Mononuclear cell (primary cell): ENCODE measurements around the gene ADARB2. TPM values are rescaled to one million over a fixed set of nuclear protein-coding genes. Genes with fewer than 3 reads are reported as not detected.

Experiments
- H3K27me3 ChIP-seq: 2 replicates; pipeline ENCODE4 v1.6.0; 2011; ENCODE audit warnings: low read length, control low read depth; ENCODE audit not compliant: insufficient read depth
- H3K4me1 ChIP-seq: 2 replicates; pipeline ENCODE4 v1.5.1; 2011; ENCODE audit warnings: mild to moderate bottlenecking, low read length, control low read depth; ENCODE audit not compliant: insufficient read depth
- H3K4me3 ChIP-seq: 2 replicates; pipeline ENCODE4 v1.5.1; 2011; ENCODE audit warnings: mild to moderate bottlenecking, low read length, moderate library complexity
- H3K9me3 ChIP-seq: 2 replicates; pipeline ENCODE4 v1.5.1; 2011; ENCODE audit warnings: low read depth, mild to moderate bottlenecking, control low read depth, low read length
- total RNA-seq: library from RNA; depleted of rRNA; stranded (reverse); fragments of >200 nt; gene quantifications from one replicate; pipeline ENCODE4 v1.2.3, GENCODE V29; 2012

ADARB2 gene
- total RNA-seq, 1 donor = under 0.01 TPM

GRCh38 chr10:1151076-1152033 lies 586.0 kb downstream of the ADARB2 start:
- no peak overlapping the region for H3K4me3 ChIP-seq
- no peaks in the 10 kb centered on the region for H3K27me3 ChIP-seq
- no peaks in the 10 kb centered on the region for H3K9me3 ChIP-seq
- H3K4me1 ChIP-seq = no peaks in the 10 kb centered on the region

GRCh38 chr10:1150638-1150955 lies 586.7 kb downstream of the ADARB2 start:
- H3K4me3 ChIP-seq = no peak overlapping the region
- H3K27me3 ChIP-seq = peaks cover 3% of the 10 kb centered on the region
- peaks cover 7% of the 10 kb centered on the region for H3K9me3 ChIP-seq
- H3K4me1 ChIP-seq = no peaks in the 10 kb centered on the region

- H3K9me3 ChIP-seq = peaks cover 10% of the 10 kb centered on the region
- peaks cover 3% of the 10 kb centered on the region for H3K27me3 ChIP-seq
- H3K4me1 ChIP-seq = no peaks in the 10 kb centered on the region
- no peak overlapping the region for H3K4me3 ChIP-seq
These were observed 587.3 kb downstream of the ADARB2 start for GRCh38 chr10:1149793-1150637.

- peaks cover 3% of the 10 kb centered on the region for H3K27me3 ChIP-seq
- H3K4me3 ChIP-seq = no peak overlapping the region
- peaks cover 10% of the 10 kb centered on the region for H3K9me3 ChIP-seq
- H3K4me1 ChIP-seq = no peaks in the 10 kb centered on the region
These were observed 588.3 kb downstream of the ADARB2 start for GRCh38 chr10:1148855-1149605.

- Histone ChIP-seq H3K4me3 (no peak overlapping the region), H3K4me1 (no peaks in the 10 kb centered on the region), H3K27me3 (peaks cover 3% of the 10 kb centered on the region)
These were observed 589.5 kb downstream of the ADARB2 start for GRCh38 chr10:1147810-1148209.

GRCh38 chr10:1142596-1142995 lies 594.7 kb downstream of the ADARB2 start:
- peaks cover 26% of the 10 kb centered on the region for H3K9me3 ChIP-seq
- no peaks in the 10 kb centered on the region for H3K4me1 ChIP-seq
- peaks cover 3% of the 10 kb centered on the region for H3K27me3 ChIP-seq
- no peak overlapping the region for H3K4me3 ChIP-seq

More at GRCh38 chr10:1147810-1148209, 589.5 kb downstream of the ADARB2 start:
- peaks cover 10% of the 10 kb centered on the region for H3K9me3 ChIP-seq

- Histone ChIP-seq H3K4me1 (no peaks in the 10 kb centered on the region), H3K9me3 (peaks cover 26% of the 10 kb centered on the region), H3K4me3 (no peak overlapping the region)
These were observed 595.6 kb downstream of the ADARB2 start for GRCh38 chr10:1141701-1142100.

GRCh38 chr10:1141261-1141660 lies 596.1 kb downstream of the ADARB2 start:
- Histone ChIP-seq H3K9me3 (peaks cover 25% of the 10 kb centered on the region), H3K4me3 (no peak overlapping the region), H3K4me1 (no peaks in the 10 kb centered on the region), H3K27me3 (peaks cover 3% of the 10 kb centered on the region)

More at GRCh38 chr10:1141701-1142100, 595.6 kb downstream of the ADARB2 start:
- H3K27me3 ChIP-seq = peaks cover 3% of the 10 kb centered on the region

- Histone ChIP-seq H3K4me1 (peaks cover 1% of the 10 kb centered on the region), H3K4me3 (no peak overlapping the region), H3K9me3 (peaks cover 15% of the 10 kb centered on the region), H3K27me3 (no peaks in the 10 kb centered on the region)
These were observed 598.8 kb downstream of the ADARB2 start for GRCh38 chr10:1138529-1138928.

GRCh38 chr10:1137499-1138163 lies 599.7 kb downstream of the ADARB2 start:
- H3K4me1 ChIP-seq = peaks cover 4% of the 10 kb centered on the region
- no peaks in the 10 kb centered on the region for H3K27me3 ChIP-seq
- H3K9me3 ChIP-seq = peaks cover 15% of the 10 kb centered on the region
- H3K4me3 ChIP-seq = no peak overlapping the region

GRCh38 chr10:1136268-1136667 lies 601.1 kb downstream of the ADARB2 start:
- H3K9me3 ChIP-seq = peaks cover 15% of the 10 kb centered on the region

GRCh38 chr10:1134156-1134555 lies 603.2 kb downstream of the ADARB2 start:
- Histone ChIP-seq H3K4me3 (no peak overlapping the region), H3K27me3 (no peaks in the 10 kb centered on the region), H3K9me3 (peaks cover 9% of the 10 kb centered on the region), H3K4me1 (peaks cover 4% of the 10 kb centered on the region)

More at GRCh38 chr10:1136268-1136667, 601.1 kb downstream of the ADARB2 start:
- H3K4me1 ChIP-seq = peaks cover 4% of the 10 kb centered on the region
- no peaks in the 10 kb centered on the region for H3K27me3 ChIP-seq
- no peak overlapping the region for H3K4me3 ChIP-seq

GRCh38 chr10:1133495-1134045 lies 603.8 kb downstream of the ADARB2 start:
- Histone ChIP-seq H3K27me3 (no peaks in the 10 kb centered on the region), H3K9me3 (peaks cover 3% of the 10 kb centered on the region), H3K4me3 (no peak overlapping the region), H3K4me1 (peaks cover 4% of the 10 kb centered on the region)

- no peaks in the 10 kb centered on the region for H3K27me3 ChIP-seq
- H3K4me1 ChIP-seq = peaks cover 4% of the 10 kb centered on the region
- no peak overlapping the region for H3K4me3 ChIP-seq
- no peaks in the 10 kb centered on the region for H3K9me3 ChIP-seq
These were observed 604.7 kb downstream of the ADARB2 start for GRCh38 chr10:1132584-1132983.
